Islet of Langerhans (tissue), 1 donor: ENCODE data around the gene SMOC1.

Experiments used
- FAIRE-seq: peaks from one replicate; lab custom pipeline; 2011; peaks lifted over from hg19 to GRCh38; lab: Jason Lieb, UNC

The SMOC1 gene, protein sequence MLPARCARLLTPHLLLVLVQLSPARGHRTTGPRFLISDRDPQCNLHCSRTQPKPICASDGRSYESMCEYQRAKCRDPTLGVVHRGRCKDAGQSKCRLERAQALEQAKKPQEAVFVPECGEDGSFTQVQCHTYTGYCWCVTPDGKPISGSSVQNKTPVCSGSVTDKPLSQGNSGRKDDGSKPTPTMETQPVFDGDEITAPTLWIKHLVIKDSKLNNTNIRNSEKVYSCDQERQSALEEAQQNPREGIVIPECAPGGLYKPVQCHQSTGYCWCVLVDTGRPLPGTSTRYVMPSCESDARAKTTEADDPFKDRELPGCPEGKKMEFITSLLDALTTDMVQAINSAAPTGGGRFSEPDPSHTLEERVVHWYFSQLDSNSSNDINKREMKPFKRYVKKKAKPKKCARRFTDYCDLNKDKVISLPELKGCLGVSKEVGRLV

DNA sequence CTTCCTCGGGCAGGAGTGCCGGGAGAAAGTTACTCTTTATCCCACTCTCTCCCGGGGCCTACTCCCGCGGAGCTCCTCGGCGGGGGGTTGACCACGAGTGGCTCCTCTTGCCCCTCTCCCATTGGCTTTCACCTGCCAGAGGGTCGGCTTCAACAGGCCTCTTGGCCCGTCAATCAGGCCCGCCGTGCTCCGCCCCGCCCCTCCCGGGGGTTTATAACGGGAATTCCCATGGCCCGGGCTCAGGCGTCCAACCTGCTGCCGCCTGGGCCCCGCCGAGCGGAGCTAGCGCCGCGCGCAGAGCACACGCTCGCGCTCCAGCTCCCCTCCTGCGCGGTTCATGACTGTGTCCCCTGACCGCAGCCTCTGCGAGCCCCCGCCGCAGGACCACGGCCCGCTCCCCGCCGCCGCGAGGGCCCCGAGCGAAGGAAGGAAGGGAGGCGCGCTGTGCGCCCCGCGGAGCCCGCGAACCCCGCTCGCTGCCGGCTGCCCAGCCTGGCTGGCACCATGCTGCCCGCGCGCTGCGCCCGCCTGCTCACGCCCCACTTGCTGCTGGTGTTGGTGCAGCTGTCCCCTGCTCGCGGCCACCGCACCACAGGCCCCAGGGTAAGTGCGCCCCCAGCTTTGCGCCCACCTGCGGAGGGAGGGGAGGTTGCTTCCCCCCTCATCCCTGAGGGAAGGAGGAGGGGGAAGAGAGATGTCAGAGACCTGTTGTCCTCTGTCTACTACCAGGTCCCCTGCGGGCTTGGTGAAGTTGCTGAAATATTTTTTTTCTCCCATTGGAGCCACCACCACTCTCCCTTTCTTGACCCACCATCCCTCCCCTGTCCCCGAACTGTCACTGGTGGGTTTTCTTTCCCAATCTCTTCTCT, at the start of gene SMOC1:
Gene SMOC1, plus strand, starts transcription at position 242 of the 869 bp plus-strand sequence. Its CDS starts 263 bp downstream, at position 505.
- no peak for FAIRE-seq

DNA sequence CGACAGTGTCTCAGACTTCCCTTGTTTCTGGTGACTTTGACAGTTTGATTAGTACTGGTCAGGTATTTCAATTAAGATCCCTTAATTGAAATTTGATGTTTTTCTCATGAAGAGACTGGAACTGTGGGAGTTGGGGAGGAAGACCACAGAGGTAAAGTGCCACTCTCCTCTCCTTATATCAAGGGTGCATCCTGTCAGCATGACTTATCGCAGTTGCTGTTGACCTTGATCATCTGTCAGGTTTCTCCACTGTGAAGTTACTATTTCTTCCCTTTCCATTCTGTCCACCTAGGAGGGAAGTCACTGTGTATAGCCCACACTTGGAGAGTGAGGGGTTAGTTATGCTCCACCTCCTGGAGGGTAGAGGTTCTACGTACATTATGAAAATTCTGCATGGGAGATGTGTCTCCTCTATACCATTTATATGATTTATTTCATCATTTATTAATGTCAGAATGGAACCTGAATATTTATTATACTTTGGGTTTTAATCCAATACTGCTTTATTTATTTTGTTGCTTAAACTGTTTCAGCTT, 40.3 kb upstream of the SMOC1 start:
- no peak for FAIRE-seq

DNA sequence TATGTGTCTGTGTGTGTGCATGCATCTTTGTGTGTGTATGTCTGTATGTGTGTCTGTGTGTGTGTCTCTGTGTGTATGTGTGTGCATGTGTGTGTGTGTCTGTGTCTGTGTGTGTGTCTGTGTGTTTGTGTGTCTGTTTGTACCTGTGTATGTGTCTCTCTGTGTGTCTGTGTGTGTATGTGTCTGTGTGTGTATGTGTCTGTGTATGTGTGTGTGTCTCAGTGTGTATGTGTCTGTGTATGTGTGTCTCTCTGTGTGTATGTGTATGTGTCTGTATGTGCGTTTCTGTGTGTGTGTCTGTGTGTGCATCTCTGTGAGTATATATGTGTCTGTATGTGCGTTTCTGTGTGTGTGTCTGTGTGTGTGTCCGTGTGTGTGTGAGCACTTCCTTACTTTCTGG, 39.6 kb upstream of the SMOC1 start:
- no peak for FAIRE-seq

DNA sequence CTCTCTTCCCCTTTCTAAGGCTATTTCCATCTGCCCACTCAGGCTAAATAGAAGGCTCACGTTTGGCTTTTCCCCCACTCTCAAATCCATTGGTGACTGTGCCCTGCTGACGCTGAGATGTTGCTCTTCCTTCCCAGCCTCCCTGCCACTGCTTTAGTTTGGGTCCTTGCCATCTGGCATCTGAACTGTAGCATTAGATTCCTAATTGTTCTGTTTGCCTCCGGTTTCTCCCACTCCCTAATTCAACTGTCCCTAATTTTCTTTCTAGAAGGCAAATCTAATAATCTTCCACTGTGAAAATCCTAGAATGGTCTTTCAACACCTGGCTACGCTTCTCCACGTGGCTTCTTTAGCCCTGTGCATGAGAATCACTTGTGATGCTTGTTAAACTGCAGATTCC, 37.6 kb upstream of the SMOC1 start:
- FAIRE-seq: no peak

DNA sequence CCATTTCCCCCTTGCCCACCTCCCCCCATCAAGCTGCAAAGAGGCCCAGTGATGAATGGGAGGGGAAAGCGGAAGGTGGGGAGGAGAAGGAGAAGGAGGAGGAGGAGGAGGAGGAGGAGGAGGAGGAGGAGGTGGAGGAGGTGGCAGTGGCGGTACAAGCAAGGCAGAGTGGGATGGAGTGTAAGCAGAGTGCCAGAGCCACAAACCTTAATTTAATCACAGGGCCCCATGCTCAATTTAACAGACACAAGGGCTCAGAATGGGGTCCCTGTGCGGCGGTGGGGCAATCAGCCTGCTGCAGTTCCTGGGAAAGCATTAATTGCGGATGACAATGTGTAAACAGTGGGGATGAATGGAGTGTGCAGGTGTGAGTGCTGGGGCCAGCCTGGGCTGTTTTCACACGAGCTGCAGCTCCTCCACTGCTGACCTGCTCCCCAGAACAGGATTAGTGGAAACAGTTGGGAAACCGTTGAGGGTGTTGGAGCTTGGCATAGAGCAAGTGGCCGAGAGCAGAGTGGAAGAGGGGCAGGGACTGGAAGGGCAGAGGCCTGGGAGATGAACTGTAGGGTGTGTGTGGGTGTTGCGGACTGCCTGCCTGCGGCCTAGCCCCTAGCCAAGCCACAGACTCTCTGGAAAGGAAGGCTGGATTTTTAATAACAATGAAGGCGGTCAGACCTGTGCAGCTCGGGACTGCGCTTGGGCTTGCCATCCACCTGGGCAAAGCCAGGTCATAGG, 36.4 kb upstream of the SMOC1 start:
- FAIRE-seq: no peak

DNA sequence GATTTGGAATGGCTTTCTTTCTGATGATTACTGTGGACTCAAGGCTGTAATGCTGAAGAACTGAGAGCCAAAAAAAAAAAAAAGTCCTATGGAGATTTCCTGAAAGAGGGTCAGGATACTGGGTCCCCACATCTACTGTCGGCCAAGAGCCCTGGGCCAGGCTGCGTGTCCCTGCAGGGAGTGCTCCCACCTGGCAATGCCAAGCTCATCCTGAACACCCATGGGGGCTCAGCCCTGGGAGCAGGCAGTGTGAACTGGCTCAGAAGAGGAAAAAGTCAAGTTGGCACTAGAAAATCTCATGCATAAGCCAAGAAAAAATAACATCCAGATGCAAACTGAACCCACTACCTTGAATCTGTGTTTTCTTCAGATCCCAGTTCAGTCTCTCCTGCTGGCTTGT, 35.0 kb upstream of the SMOC1 start:
- no peak for FAIRE-seq

DNA sequence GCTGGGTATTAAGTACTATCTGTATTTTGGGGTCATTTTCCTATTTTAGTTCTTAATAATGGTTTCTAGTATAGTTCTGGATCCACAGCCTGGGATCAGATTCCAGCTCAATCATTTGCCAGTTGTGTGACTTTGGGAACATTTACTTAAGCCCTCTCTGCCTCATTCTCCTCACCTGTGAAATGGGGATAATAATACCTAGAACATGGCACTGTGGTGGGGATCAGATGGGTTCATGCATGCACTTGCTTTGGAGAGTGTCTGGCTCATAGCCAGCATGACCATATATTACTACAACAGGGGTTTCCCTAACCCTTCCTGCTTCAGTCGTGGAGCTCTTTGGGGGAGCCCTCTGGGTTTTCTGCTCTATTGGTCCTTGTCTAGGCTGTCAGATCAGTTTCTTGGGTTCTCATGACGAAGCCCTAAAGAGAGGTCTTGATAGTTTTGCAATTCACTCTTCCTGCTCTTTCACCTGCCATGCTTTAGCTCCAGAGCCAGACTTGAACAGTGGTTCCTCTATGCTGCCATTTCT, 34.1 kb upstream of the SMOC1 start:
- no peak for FAIRE-seq

DNA sequence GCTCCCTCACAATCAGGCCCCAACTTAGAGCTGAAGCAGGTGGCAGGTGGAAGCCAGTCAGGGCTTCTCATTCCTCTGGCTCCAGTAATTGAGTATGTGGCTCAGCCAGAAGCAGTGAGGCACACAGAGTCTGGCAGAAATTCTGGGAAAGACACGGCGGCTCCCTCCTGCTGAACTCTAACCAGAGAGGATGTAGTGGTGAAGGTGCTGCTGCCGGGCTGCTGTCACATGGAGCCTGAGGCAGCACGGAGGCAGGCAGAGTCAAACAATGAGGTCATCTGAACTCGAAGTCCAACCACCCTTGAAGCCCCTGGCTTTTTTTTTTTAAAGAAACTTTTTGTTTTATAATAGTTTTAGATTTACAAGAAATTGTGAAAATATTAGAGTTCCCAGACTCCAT, 33.4 kb upstream of the SMOC1 start:
- no peak for FAIRE-seq

DNA sequence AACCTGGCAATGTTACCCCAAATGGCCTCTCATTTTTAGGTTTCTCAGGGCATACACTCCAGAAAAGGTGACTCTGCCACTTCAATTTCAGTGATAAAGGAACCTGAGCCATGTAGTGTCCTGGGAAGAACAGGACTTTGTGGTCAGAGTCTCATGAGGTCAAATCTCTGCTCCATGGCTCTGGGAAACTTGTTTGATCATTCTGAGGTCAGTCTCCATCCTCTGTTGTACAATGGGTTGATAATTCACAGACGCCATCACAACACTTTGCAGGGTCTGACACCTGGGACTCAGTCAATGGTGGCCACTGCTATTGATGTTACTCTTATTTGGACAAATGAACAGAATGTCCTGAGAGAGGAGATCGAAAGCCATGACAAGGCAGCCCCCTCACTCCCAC, 31.1 kb upstream of the SMOC1 start:
- no peak for FAIRE-seq

DNA sequence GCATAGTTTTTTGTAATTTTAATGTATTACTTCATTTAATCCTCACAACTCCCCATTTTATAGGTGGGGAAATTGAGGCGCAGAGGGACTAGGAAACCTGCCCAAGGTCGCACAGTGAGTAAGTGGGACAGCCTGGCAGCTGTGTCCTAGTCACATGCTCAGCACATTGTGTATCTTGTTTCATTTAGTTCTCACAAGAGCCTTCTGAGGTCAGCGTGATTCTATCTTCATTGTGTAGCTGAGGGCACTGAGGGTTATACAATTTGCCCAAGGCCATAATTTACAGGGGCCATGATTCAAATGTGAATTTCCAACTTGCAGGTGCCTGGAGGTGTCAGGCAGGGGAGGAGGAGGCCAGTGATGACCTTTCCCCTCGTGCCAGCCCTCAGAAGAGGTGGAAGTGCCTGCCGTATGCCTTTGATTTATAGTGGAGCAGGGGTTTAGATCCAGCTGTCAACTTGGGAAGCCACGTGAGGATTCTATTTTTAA, 30.3 kb upstream of the SMOC1 start:
- FAIRE-seq: no peak

DNA sequence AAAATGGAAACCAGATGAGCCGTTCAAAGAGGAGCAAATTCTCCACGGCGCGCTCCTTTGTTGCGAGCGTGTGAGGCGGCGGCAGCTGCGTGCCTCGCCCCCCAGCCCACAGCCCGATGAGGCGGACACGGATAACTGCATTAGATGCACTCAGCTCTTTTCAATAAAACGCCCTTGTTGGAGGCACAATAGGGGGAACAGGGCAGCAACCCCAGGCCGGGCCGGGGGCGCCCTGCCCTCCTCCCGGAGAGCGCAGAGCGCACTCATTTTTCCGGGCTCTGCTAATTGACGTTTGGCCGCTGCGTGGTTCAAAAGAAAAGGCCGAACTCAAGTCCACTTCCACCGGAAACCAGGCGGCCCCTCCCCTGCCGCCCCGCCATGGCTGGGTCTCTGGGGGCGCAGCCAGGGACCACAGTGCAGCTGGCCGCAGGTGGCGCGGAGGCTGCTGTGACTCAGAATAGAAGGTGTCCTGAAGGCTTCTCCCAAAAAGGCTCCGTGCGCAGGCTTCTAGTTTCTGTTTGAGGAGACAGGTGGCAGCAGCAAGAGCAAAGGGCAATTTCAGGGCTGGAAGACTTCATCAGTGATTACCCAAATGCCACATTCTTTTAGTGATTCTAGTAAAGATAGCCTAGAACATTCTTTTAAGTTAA, 29.0 kb upstream of the SMOC1 start:
- FAIRE-seq: no peak

DNA sequence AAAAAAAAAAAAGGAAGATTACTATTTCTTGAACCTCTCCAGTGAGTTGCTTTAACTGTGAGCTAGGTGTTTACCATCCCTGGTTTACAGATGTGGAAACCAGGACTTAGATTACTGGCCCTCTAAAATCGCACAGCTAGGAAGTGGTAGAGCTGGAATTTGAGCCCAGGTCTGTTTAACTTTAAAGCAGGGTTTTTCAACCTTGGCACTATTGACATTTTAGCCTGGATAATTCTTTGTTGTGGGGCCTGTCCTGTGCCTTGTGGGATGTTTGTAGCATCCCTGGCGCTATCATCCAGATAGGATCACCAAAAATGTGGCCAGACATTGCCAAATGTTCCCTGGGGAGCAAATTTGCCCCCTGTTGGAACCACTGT, 28.5 kb upstream of the SMOC1 start:
- no peak for FAIRE-seq

DNA sequence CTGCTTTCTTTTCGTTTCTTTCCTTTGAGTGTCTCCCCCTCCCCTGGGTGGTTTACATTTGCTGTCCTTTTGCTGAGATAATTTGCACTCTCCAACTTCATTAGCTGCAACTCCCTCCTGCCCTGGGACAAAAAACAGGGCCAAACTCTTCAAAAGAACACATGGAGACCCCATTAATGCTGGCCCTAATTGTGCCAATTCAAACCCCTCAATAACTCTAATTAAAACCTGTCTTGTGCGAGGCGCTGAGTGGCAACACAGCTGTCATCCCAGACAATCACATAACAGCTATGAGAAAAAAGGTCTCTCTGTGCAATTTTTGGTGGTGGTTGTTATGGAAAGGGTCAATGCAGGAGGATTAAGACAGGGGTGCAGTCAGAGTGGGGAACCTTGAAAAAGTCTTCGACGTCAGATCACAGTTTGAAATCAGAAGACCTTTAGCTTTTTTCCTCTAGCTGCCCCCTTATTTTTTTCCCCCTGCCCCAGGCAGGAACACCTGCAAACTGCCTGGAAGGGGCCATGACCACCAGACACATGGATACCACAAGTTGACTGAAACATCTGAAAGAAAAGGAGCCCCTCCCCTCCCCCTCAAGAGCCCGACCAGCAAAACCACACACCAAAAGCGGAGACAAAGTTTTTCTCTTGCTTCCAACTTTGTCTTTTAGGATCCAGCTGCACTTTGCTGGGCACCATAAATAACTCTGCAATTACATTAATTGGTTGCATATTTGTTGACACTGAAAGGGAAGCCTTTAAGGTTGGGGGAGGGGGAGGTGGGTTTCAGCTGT, 26.5 kb upstream of the SMOC1 start:
- no peak for FAIRE-seq

DNA sequence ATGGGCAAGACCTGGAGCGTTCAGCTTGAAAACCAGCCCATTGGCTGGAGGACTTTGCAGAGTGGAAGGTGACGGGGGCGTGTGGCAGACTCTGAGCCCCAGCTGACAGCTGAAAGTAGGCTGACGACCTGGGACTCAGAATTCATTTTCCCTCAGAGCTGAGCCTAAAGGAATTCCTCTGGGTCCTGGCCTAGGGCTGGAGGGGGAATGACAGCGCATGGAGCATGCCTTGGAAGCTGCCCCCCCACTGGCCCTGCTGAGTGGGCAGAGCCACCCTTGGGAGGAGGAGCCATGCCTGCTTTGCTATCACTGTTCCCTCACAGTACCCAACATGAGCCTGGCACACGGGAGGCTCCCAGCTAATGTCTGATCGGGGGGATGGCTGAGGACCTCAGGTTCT, 25.4 kb upstream of the SMOC1 start:
- no peak for FAIRE-seq

DNA sequence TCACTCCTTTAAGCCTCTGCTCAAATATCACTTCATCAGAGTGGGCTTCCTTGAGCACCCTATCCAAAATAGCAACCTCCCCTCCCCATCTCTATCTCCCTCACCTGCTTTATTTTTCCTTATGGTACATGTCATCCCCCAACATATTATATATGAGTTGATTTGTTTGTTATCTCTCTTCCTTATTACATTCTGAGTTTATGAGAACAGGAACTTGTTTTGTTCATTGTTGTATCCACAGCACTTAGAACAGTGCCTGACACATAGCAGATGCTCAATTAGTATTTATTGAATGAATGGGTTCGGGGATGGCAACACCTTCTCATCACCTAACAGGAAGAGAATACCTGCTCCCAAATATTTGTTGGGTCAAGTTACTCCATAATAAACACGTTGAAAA, 24.6 kb upstream of the SMOC1 start:
- FAIRE-seq: no peak

DNA sequence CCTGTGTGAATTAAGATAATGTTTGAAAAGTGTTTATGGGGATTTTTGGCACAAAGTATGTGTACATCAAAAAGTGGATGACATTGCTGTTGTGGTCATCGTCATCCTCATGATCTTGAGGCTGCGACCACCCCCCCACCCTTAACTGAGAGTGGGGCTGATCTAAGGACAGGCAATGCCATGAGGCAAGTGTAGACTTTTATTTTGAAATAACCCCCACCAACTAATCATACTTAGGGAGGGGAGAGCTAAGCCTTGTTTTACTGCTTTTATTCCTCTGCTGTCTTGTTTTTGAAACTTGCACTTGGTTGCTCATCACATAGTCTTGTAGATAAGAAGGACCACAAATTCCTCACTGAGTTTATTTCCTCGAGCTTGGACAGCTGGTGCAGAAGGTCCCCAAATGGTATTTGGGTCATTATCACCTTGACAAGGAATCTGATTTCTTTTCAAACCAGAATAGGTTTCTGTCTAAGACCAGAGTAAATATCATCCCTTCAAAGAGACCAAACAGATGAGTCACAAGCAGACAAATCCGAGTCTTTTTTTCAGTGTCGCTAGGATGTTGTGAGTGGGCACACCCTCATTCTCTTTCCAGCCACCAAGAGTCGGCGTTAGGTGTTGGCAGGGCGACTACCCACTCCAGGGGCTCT, 23.9 kb upstream of the SMOC1 start:
- no peak for FAIRE-seq

DNA sequence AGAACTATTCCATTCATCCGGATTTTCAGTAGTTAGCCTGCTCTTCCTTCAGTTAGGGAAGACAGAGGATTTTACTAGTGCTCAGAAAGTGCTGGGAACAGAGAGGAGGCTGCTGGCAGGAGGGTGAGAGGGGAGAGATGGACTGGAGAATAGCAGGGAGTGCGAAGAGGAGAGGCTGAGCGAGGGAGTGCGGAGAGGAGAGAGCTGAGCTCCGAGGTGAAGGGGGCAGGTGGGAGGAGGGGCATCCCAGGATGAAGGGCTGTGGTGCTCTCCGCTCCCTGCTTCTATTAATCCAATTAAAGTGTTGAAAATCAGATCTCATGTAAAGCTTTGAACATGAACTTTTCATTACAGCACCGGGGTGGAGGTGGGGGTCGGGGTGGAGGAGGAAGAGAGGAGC, 20.4 kb upstream of the SMOC1 start:
- no peak for FAIRE-seq

DNA sequence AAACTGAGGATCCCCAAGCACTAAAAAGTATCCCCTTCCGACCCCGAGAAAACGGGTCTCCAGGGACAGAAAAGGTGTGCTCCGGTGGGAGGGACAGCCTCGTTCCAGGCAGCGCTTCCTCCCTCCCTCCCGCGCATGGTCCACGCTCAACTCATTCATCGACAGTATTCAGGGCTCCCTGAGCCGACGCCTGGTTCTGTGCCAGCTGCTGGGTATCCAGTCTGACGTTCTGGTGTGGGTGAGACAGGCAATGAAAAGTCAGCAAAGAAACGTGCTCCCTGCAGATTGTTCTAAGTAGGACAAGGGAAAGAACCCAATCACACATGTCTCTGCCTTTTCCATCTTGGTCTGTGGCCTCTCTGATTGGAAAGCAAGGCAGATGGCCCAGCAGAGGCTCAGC, 19.6 kb upstream of the SMOC1 start:
- no peak for FAIRE-seq

DNA sequence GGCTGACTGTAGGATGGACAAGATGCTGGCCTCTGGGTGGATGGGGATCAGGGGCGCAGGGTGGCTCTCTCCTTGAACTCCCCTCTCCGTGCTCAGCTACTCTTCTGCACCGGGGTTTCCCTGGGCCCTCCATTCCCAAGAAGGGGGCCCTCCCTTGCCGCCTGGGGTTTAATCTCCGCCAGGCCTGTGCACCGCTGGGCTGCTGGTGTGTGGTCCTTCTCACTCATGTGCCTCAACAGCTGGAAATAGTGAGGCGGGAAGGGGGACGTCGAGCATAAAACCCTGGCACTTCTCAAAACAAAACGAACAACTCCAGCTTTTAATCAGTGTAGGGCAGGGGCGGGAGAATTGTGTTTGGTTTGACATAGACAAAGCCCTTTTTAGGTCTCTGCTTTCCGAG, 19.0 kb upstream of the SMOC1 start:
- no peak for FAIRE-seq

DNA sequence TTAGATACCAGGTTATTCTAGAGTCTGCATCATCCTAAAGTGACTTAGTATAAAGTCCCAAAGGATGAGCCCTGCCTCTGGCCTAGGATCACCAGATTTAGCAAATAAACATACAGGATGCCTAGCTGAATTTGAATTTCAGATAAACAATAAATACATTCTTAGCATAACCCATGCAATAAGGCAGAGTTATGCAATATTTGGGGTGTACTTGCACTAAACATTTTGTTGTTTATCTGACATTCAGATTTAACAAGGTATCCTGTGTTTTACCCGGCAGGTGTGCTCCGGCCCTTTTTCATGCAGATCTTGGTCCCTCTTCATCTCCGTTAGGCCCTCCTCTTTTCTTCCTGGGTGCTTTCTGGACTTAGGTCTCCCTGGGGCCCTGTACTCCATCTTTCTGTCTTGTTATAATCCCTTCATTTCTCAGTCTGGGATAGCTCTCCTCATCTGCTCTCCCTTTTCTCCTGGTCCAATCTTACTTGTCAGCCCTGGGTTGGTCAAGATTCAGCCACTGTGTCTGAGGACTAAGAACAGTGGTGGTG, 18.1 kb upstream of the SMOC1 start:
- FAIRE-seq: no peak
